ENCODE data around the gene MAG. TPM values are rescaled to one million over a fixed set of nuclear protein-coding genes. Genes with fewer than 3 reads are reported as not detected.

MAG gene
- total RNA-seq, 1 donor, result not detected

DNA sequence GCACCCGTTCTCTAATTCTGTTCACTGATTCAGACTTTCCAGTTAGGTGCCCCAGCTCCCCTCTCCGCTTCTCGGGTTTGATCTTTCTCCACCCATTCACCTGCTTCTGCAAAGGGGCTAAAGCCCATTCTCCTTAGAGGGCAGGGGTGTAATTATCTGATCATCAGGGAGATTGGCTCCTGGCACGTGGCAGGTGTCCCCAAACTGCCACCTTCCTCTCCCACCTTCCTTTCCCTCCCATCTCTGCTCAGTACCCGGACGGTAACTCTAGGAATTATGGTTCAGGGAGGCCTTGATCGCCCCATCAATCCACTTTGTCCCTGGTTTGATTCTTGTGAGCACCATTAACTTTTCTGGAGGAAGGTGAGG, 56.0 kb downstream of the MAG start:
- DNase-seq (ENCODE audit: low read depth), result no peak
- H3K4me3 ChIP-seq (ENCODE audit: low read depth, low read length), result no peak overlapping the region
- no peak for TF ChIP-seq CTCF (IDR thresholded peaks at IDR 0.05; ENCODE audit: insufficient read depth, low read depth, low read length)

- TF ChIP-seq CTCF (IDR thresholded peaks at IDR 0.05; ENCODE audit: insufficient read depth, low read depth, low read length), result no peak
- no peak for DNase-seq (ENCODE audit: low read depth)
- H3K4me3 ChIP-seq (ENCODE audit: low read depth, low read length), result no peak overlapping the region
Measured at GRCh38 chr19:35348911-35349611, 57.1 kb downstream of the MAG start.

GRCh38 chr19:35349614-35350521, 57.9 kb downstream of the MAG start:
- no peak overlapping the region for H3K4me3 ChIP-seq (ENCODE audit: low read depth, low read length)
- no peak for DNase-seq (ENCODE audit: low read depth)
- no peak for TF ChIP-seq CTCF (IDR thresholded peaks at IDR 0.05; ENCODE audit: insufficient read depth, low read depth, low read length)

- no peak for DNase-seq (ENCODE audit: low read depth)
- H3K4me3 ChIP-seq (ENCODE audit: low read depth, low read length), result no peak overlapping the region
- TF ChIP-seq CTCF (IDR thresholded peaks at IDR 0.05; ENCODE audit: insufficient read depth, low read depth, low read length), result no peak
Measured at GRCh38 chr19:35350591-35350990, 58.6 kb downstream of the MAG start.

- no peak overlapping the region for H3K4me3 ChIP-seq (ENCODE audit: low read depth, low read length)
- DNase-seq (ENCODE audit: low read depth), result no peak
- no peak for TF ChIP-seq CTCF (IDR thresholded peaks at IDR 0.05; ENCODE audit: insufficient read depth, low read depth, low read length)
Measured at GRCh38 chr19:35351411-35352176, 59.6 kb downstream of the MAG start.

GRCh38 chr19:35352177-35352447, 60.2 kb downstream of the MAG start:
- H3K4me3 ChIP-seq (ENCODE audit: low read depth, low read length), result no peak overlapping the region
- no peak for TF ChIP-seq CTCF (IDR thresholded peaks at IDR 0.05; ENCODE audit: insufficient read depth, low read depth, low read length)
- no peak for DNase-seq (ENCODE audit: low read depth)

Measured in fibroblast of villous mesenchyme (primary cell).